NOMO-1 (cell line): ENCODE data around the gene SLC24A5.

ENCODE experiments used
- DNase-seq, 2 experiments: peaks; one replicate each; lab custom pipeline; 2025; ENCODE audit not compliant: unreplicated experiment in 2 of 2; lab: John Stamatoyannopoulos, UW

Gene SLC24A5

GRCh38 chr15:48109856-48110531 is 10.8 kb upstream of the SLC24A5 start:
- DNase-seq: no peak

GRCh38 chr15:48112242-48112641 is 8.5 kb upstream of the SLC24A5 start:
- no peak for DNase-seq

GRCh38 chr15:48119277-48119676 is 1.5 kb upstream of the SLC24A5 start:
- DNase-seq: no peak

GRCh38 chr15:48121849-48122248 is 1.1 kb downstream of the SLC24A5 start:
- no peak for DNase-seq

- DNase-seq: no peak
Observed at GRCh38 chr15:48126667-48127355, 6.0 kb downstream of the SLC24A5 start.

DNA sequence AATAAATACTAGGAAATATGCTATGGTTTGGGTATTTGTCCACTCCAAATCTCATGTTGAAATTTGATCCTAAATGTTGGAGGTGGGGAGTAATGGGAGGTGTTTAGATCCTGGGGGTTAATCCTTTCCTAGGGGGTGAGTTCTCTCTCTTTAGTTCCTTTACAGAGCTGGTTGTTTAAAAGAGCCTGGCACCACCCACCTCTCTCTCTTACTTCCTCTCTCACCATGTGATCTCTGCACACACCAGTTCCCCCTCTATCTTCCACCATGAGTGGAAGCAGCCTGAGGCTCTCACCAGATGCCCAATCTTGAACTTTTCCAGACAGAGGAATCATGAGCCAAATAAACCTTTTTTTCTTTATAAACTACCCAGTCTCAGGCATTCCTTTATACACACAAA is 10.5 kb downstream of the SLC24A5 start:
- DNase-seq: no peak

GRCh38 chr15:48132874-48133273 is 12.1 kb downstream of the SLC24A5 start:
- no peak for DNase-seq

DNA sequence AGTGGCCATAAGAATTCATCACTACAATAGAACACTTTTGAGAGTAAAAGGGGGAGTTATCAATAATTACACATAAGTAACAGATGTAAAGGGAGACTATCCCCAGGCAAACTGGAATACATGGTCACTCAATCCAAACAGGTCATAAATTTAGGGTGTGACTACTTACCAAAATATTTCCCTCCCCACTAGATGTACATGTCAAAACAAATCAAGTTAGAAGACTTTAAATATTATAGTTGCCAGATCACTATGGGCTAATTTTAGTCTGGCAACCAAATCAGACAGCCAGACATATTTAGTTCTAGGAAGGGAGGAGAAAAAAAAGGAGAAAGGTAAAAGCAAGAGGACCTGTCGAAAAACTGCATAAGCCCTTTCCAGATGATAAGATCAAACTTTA is 23.1 kb downstream of the SLC24A5 start:
- DNase-seq: no peak

- DNase-seq: no peak
Observed at GRCh38 chr15:48144889-48145288, 24.1 kb downstream of the SLC24A5 start.

DNA sequence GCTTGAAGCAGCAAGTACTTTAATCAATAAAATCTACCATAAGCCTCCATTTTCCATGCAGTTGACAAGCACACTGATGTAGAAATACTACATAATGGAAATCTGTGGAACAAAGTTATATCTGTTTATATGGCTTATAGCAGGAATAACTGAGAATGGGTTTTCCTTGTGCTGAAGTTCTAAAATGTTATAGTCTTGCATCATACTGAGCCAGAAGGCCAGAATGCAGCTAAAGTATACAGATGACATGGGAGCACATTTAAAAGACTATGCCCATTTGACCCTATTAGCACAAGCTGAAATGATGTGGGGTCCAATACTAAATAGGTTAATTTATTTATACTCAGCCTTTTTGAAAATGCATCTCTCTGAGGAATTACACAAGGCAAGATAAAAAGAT is 25.1 kb downstream of the SLC24A5 start:
- no peak for DNase-seq

DNA sequence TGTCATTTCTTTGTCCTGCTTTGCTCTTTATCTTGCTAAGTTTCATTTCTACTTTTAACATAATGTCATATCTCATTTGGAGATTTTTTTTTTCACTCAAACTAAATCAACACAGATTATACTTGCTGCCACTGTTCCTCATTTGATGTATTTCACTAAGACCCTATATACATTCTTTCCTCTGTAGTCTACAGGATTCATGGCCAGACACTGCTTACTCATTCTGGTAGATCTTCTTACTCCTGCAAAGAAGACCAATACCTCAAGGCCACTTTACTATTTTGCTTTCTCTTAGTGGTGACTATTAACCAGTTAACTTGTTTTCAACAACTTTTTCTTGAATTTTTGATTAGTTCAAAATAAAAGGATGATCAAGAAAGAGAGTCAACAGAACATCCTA is 26.6 kb downstream of the SLC24A5 start:
- no peak for DNase-seq

DNA sequence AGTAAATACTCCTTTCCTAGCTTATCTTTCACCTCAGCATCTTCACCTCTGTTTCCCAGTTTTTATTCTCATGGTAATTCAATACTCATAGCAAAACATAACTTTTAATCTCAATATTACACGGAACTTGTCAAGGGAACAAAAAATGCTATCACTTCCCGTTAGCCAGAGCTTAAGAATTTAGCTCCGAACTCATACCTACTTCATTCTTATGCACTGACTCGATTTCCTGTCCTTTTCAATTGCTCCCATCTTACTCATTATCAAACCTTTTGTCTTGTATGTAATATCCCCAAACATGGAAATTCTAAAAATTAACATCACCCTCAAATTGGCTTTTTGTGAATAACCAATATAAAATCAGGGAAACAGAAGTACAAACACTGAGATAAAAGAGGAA is 29.1 kb downstream of the SLC24A5 start:
- no peak for DNase-seq

GRCh38 chr15:48153526-48153925 is 32.7 kb downstream of the SLC24A5 start:
- DNase-seq: no peak

- DNase-seq: no peak
Observed at GRCh38 chr15:48168616-48169015, 47.8 kb downstream of the SLC24A5 start.

GRCh38 chr15:48170981-48171380 is 50.2 kb downstream of the SLC24A5 start:
- DNase-seq: no peak

DNA sequence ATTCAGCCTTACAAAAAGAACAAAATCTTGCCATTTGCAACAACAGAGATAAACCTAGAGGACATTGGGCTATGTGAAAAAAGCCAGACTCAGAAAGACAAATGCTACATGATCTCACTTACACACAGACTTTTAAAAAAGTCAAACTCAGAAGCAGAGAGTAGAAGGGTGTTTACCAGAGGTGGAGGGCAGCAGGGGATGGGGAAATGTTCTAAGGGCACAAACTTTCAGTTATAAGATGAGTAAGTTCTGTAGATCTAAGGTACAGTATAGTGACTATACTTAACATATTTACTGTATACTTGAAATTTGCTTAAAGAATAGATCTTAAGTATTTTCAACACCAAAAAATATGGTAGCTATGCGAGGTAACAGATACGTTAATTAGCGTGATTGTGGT is 54.3 kb downstream of the SLC24A5 start:
- DNase-seq: no peak

DNA sequence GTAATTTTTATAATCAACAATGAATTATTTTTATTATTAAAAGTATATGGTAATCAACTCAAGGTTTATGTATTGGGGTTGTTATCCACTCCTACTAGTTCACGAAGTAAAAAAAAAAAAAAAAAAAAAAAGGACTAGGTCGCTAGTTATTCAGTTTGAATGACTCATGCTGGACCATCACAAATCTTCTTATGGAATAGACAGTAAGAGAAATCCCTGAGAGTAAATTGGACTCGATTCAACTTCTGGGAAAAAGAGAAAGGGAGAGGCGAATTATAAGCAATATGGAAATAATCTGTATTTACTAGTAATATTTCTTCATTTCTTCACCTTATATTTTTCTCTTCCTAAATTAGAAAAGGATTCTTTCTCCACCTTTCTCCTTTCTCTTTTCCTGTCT is 55.3 kb downstream of the SLC24A5 start:
- no peak for DNase-seq

DNA sequence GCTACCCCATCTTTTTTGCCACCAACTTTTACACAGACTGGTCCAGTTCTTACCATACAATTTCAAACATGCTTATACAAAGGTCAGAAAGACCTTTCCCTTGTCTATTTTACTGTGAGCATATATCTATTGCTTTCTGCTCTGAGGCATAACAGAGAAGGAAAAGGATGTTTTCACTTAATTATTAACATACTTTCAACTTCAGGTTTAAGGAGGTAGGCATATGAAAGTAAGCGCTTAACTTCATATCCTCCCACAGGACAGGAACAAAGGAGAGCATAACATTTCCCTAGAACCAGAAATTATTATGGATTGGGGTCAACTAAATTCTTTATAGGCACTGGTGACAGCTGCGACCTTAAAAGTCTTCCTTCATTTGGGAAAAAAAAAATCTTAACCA is 56.2 kb downstream of the SLC24A5 start:
- DNase-seq: no peak

- no peak for DNase-seq
Observed at GRCh38 chr15:48177383-48177765, 56.6 kb downstream of the SLC24A5 start.

DNA sequence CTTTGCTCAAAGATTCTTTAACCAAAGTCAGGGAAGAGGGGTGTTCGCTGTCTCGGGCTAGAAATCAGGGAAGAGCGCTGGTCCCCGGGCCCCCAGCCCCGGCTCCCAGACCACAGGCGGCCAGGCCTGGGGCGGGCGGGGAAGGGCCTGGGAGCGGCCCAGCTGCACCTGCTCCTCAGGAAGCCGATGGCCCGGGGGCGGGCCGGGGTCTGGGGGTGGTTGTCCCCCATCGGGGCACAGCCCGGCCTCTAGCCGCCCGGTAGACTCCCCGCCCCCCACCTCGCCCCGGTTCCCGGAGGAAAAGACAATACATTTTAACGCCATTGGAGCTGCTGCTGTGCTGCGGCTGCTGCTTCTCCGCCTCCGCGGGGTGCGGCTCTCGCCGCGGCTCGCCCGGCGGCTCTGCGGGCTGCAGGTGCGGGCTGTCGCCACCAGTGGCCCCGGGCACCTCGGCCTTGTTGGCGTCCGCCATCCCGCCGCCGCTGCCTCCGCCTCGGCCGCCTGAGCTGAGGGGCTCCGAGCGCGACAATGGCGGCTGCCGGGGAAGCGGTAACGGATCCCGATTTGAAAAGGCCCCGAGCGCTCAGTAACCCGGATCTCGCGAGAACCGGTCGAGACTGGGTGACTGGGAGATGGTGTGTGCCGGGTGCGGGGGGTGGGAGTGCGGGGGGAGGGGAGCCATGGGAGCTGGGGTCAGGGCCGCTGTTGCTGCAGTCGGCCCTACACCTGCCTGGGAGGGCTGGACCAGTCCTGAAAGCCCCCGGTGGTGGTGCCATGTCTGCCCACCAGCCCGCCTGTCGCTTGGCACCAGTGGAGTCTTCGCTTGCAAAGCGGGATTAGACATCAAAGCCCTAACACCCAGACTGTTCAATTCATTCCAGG is 57.2 kb downstream of the SLC24A5 start, which contains the start of gene MYEF2:
Gene MYEF2 (minus strand): TSS at position 530 of the 882 bp plus-strand sequence. CDS start 58 bp downstream, at position 472.
- DNase-seq: no peak

DNA sequence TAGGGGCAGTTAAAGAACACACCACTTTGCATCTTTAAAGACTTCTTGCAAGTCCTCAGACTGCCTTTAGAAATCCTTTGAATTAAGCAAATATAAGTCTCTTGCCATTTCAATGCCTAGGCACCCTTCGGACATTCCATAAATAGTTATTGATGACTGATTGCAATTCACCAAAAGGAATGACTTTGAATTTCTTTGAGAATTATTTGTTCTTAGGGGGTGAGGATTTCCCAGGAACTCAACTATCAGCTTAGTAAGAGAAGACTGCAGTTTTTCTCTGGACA is 57.8 kb downstream of the SLC24A5 start:
- no peak for DNase-seq

DNA sequence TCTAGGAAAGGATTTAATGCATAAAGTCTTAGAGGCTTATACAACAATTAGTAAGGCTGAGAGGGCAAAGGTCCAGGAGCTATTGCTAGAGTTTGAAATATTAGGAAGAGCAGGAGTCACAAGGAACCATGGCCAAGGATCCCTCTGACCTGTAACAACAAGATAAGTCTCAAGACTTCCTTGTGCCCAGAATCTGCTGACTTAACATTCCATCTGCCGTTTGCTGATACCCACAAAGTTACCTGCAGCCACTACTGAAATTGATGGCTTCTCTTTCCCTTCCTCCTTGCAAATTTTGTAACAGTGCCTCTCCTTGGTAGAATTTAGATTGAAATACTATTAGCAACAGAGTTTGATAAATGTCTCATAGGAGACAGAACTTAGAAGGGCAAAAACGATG is 62.0 kb downstream of the SLC24A5 start:
- DNase-seq: no peak
